GM10248 (cell line): ENCODE results near the gene SSNA1.

ENCODE experiments used
- CTCF ChIA-PET: fragments of 300-600 bp; sonication (Branson Sonifier 250); formaldehyde crosslinking; extraction: SDS; loops from one replicate; lab custom pipeline; 2021; ENCODE audit warnings: antibody characterized with exemption; lab: Yijun Ruan, JAX
- POLR2A ChIA-PET: fragments of 350-650 bp; sonication (Branson Sonifier 250); formaldehyde crosslinking; extraction: SDS; loops from one replicate; lab custom pipeline; 2020; ENCODE audit warnings: antibody characterized with exemption; lab: Yijun Ruan, JAX
- DNase-seq: peaks from one replicate; pipeline ENCODE4 v3.0.0; 2012; ENCODE audit errors: extremely low spot score
- CTCF ChIP-seq: IDR thresholded peaks from 2 replicates; pipeline ENCODE4 v1.5.1; 2012; ENCODE audit warnings: mild to moderate bottlenecking, low read depth; ENCODE audit errors: extremely low read depth, missing control alignments, control extremely low read depth

Gene SSNA1

DNA sequence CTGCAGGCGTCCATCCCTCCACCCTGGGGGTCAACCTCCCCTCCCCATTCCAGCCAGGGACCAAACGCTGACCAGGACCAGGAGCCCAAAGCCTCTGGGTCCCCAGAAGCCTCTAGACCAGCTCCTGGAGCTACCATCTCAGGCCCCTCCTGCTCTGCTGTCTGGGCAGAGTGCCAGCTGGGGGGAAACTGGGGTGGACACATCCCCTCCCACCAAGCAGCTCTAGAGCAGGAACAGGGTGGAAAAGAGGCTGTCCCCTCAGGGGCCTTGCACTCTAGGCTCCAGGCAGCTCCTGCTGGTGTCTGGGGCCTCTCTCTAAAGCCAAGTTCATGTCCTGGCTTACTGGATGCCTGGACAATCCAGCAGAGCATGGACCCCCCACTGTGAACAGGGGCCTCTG lies 4.4 kb downstream of the SSNA1 start:
- ChIA-PET POLR2A (interaction anchor here (0.6 kb wide), 1 partner anchor 23 kb away, joined by 4 read pairs; no protein-coding TSS in a partner anchor), CTCF (interaction anchor here (1.3 to 4.0 kb wide), 3 partner anchors 17 to 44 kb away, joined by 3 to 17 read pairs (median 9); partner anchors contain the start of gene RNF224)
- no peak for DNase-seq
- TF ChIP-seq CTCF, result no peak

GRCh38 chr9:137193771-137194170 lies 5.3 kb downstream of the SSNA1 start:
- no peak for DNase-seq
- POLR2A ChIA-PET, result interaction anchor here (0.5 kb wide), 1 partner anchor 57 kb away, joined by 9 read pairs; no protein-coding TSS in a partner anchor
- CTCF ChIA-PET, result interaction anchor here (0.9 to 4.0 kb wide), 4 partner anchors 14 to 43 kb away, joined by 3 to 17 read pairs (median 8); partner anchors contain the start of gene RNF224
- no peak for TF ChIP-seq CTCF

GRCh38 chr9:137194388-137194787 lies 5.9 kb downstream of the SSNA1 start:
- CTCF ChIA-PET, result interaction anchor here (0.9 to 4.0 kb wide), 4 partner anchors 13 to 43 kb away, joined by 3 to 17 read pairs (median 8); partner anchors contain the start of gene RNF224
- DNase-seq, result no peak
- POLR2A ChIA-PET, result no interaction called here
- no peak for TF ChIP-seq CTCF

DNA sequence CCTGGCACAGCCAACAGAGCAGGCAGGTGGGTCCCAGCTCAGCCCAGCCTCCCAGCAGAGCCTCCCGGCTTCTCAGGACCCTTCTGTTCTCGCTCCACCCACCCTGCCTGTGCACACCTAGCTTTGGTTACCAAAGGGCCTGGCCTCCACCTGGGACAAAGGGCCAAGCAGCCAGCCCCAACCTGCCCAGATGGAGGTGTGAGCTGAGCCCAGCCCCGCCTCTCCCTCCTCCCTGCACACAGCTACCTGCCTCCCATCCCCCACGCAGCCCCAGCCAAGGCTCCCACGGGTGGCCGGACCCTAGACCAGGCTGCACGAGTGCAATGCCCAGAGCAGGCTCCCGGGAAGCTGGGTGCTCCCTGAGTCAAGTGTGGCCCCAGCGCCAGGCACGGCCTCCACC lies 6.4 kb downstream of the SSNA1 start:
- DNase-seq, result no peak
- POLR2A ChIA-PET, result no interaction called here
- no peak for TF ChIP-seq CTCF
- CTCF ChIA-PET, result interaction anchor here (1.6 to 2.8 kb wide), 2 partner anchors 21 to 42 kb away, joined by 4 to 13 read pairs; no protein-coding TSS in a partner anchor

GRCh38 chr9:137195525-137196220 lies 7.2 kb downstream of the SSNA1 start:
- no peak for DNase-seq
- ChIA-PET POLR2A (interaction anchor here (0.5 kb wide), 1 partner anchor 468 kb away, joined by 3 read pairs; no protein-coding TSS in a partner anchor), CTCF (interaction anchor here (1.6 to 2.8 kb wide), 2 partner anchors 21 to 42 kb away, joined by 4 to 13 read pairs; no protein-coding TSS in a partner anchor)
- no peak for TF ChIP-seq CTCF

- DNase-seq, result no peak
- CTCF ChIA-PET, result interaction anchor here (1.5 to 2.0 kb wide), 3 partner anchors 10 to 25 kb away, joined by 6 to 13 read pairs (median 6); partner anchors contain the start of genes ANAPC2 and SSNA1
- POLR2A ChIA-PET, result interaction anchor here (1.0 to 1.1 kb wide), 2 partner anchors 9 to 42 kb away, joined by 4 to 5 read pairs; partner anchors contain the start of genes ANAPC2, SSNA1 and TUBB4B
- no peak for TF ChIP-seq CTCF
Measured at GRCh38 chr9:137198051-137198901, 9.8 kb downstream of the SSNA1 start.
